Astrocyte (in vitro differentiated cells and primary cell): ENCODE results near the gene PKP4. TPM values are rescaled to one million over a fixed set of nuclear protein-coding genes. Genes with fewer than 3 reads are reported as not detected.

ENCODE experiments used
- DNase-seq: peaks from one replicate; pipeline ENCODE4 v3.0.0-alpha.2; 2010; ENCODE audit warnings: low read depth
- FAIRE-seq: peaks from 2 replicates; lab custom pipeline; 2011; peaks lifted over from hg19 to GRCh38; lab: Jason Lieb, UNC
- H2AFZ ChIP-seq: 2 replicates; pipeline ENCODE4 v1.6.0; 2012; ENCODE audit warnings: low read depth, low read length, inconsistent platforms
- H3K27ac ChIP-seq: 2 replicates; pipeline ENCODE4 v1.5.1; 2011; ENCODE audit warnings: low read depth, low read length, inconsistent platforms
- H3K27me3 ChIP-seq: 2 replicates; pipeline ENCODE4 v1.6.0; 2011; ENCODE audit warnings: low read length, inconsistent platforms; ENCODE audit not compliant: insufficient read depth
- H3K36me3 ChIP-seq: 2 replicates; pipeline ENCODE4 v1.5.1; 2011; ENCODE audit warnings: low read length, inconsistent platforms; ENCODE audit not compliant: insufficient read depth
- H3K4me1 ChIP-seq: 2 replicates; pipeline ENCODE4 v1.5.1; 2011; ENCODE audit warnings: low read length, inconsistent platforms; ENCODE audit not compliant: insufficient read depth
- H3K4me2 ChIP-seq: 2 replicates; pipeline ENCODE4 v1.6.0; 2012; ENCODE audit warnings: low read length, inconsistent platforms
- H3K4me3 ChIP-seq: 2 replicates; pipeline ENCODE4 v1.5.1; 2011; ENCODE audit warnings: low read depth, mild to moderate bottlenecking, low read length, inconsistent platforms; ENCODE audit not compliant: insufficient read depth
- H3K79me2 ChIP-seq: 2 replicates; pipeline ENCODE4 v1.6.0; 2012; ENCODE audit warnings: mild to moderate bottlenecking, low read length, inconsistent platforms; ENCODE audit not compliant: insufficient read depth
- H3K9ac ChIP-seq: 2 replicates; pipeline ENCODE4 v1.6.0; 2012; ENCODE audit warnings: mild to moderate bottlenecking, low read length, inconsistent platforms
- H3K9me3 ChIP-seq: 2 replicates; pipeline ENCODE4 v1.5.1; 2012; ENCODE audit warnings: low read depth, mild to moderate bottlenecking, low read length, inconsistent platforms; ENCODE audit not compliant: insufficient read depth
- H4K20me1 ChIP-seq: 2 replicates; pipeline ENCODE4 v1.6.0; 2012; ENCODE audit warnings: low read length, inconsistent platforms; ENCODE audit not compliant: insufficient read depth
- H3K27ac Mint-ChIP-seq: one replicate; pipeline ENCODE4 v1.8.0; 2021; ENCODE audit warnings: mild to moderate bottlenecking, mixed read lengths; ENCODE audit not compliant: unreplicated experiment
- H3K27me3 Mint-ChIP-seq: one replicate; pipeline ENCODE4 v1.8.0; 2021; ENCODE audit warnings: low read depth, mixed read lengths; ENCODE audit not compliant: unreplicated experiment
- H3K36me3 Mint-ChIP-seq: one replicate; pipeline ENCODE4 v1.8.0; 2021; ENCODE audit warnings: low read depth, mixed read lengths; ENCODE audit not compliant: unreplicated experiment
- H3K4me1 Mint-ChIP-seq: one replicate; pipeline ENCODE4 v1.8.0; 2021; ENCODE audit warnings: low read depth, mixed read lengths; ENCODE audit not compliant: unreplicated experiment
- H3K4me3 Mint-ChIP-seq: one replicate; pipeline ENCODE4 v1.8.0; 2021; ENCODE audit warnings: mild to moderate bottlenecking, moderate library complexity, mixed read lengths; ENCODE audit not compliant: unreplicated experiment
- H3K9me3 Mint-ChIP-seq: one replicate; pipeline ENCODE4 v1.8.0; 2021; ENCODE audit warnings: mild to moderate bottlenecking, mixed read lengths; ENCODE audit not compliant: unreplicated experiment
- CTCF ChIP-seq: IDR thresholded peaks from 2 replicates; pipeline ENCODE4 v1.5.1; 2011; ENCODE audit warnings: low read depth, mild to moderate bottlenecking, inconsistent platforms, low read length, moderate library complexity; ENCODE audit not compliant: insufficient read depth
- EZH2 ChIP-seq: IDR thresholded peaks from 2 replicates; pipeline ENCODE4 v1.6.1; 2012; ENCODE audit warnings: mild to moderate bottlenecking, low read length, inconsistent platforms; ENCODE audit not compliant: insufficient read depth
- total RNA-seq: library from RNA; stranded (reverse); gene quantifications from 2 replicates; pipeline ENCODE4 v1.2.1, GENCODE V29; 2021

Gene PKP4
- total RNA-seq, 1 donor from 2014 or later = 38.4 TPM

- no peak overlapping the region for H3K27ac Mint-ChIP-seq
- H3K36me3 Mint-ChIP-seq = no peaks in the 10 kb centered on the region
- H3K4me3 ChIP-seq = no peak overlapping the region
- H2AFZ ChIP-seq = no peak overlapping the region
- FAIRE-seq (no peak), DNase-seq (no peak)
- H3K4me2 ChIP-seq = no peak overlapping the region
- no peaks in the 10 kb centered on the region for H3K4me1 ChIP-seq
- H4K20me1 ChIP-seq = no peaks in the 10 kb centered on the region
- no peak overlapping the region for H3K4me3 Mint-ChIP-seq
- peaks cover 3% of the 10 kb centered on the region for H3K9me3 Mint-ChIP-seq
- H3K9ac ChIP-seq = no peak overlapping the region
- peaks cover 7% of the 10 kb centered on the region for H3K4me1 Mint-ChIP-seq
- no peaks in the 10 kb centered on the region for H3K79me2 ChIP-seq
- no peak overlapping the region for H3K27ac ChIP-seq
- no peak for TF ChIP-seq CTCF
- TF ChIP-seq EZH2 = no peak
- no peaks in the 10 kb centered on the region for H3K9me3 ChIP-seq
- H3K27me3 Mint-ChIP-seq = no peaks in the 10 kb centered on the region
- no peaks in the 10 kb centered on the region for H3K36me3 ChIP-seq
- H3K27me3 ChIP-seq = peaks cover 3% of the 10 kb centered on the region
Observed at GRCh38 chr2:158717366-158718195, 260.8 kb downstream of the PKP4 start.

- Histone ChIP-seq H3K79me2 (no peaks in the 10 kb centered on the region), H3K9me3 (no peaks in the 10 kb centered on the region), H3K27ac (no peak overlapping the region), H3K4me1 (no peaks in the 10 kb centered on the region), H3K36me3 (no peaks in the 10 kb centered on the region), H2AFZ (no peak overlapping the region), H3K9ac (no peak overlapping the region), H3K4me2 (no peak overlapping the region), H3K27me3 (peaks cover 3% of the 10 kb centered on the region), H3K4me3 (no peak overlapping the region), H4K20me1 (no peaks in the 10 kb centered on the region)
- no peak overlapping the region for H3K4me3 Mint-ChIP-seq
- FAIRE-seq = no peak
- no peaks in the 10 kb centered on the region for H3K27me3 Mint-ChIP-seq
- no peaks in the 10 kb centered on the region for H3K36me3 Mint-ChIP-seq
- peaks cover under 1% of the 10 kb centered on the region for H3K9me3 Mint-ChIP-seq
- TF ChIP-seq EZH2 (no peak), CTCF (no peak)
- no peak for DNase-seq
- H3K4me1 Mint-ChIP-seq = peaks cover 7% of the 10 kb centered on the region
- no peak overlapping the region for H3K27ac Mint-ChIP-seq
Observed at GRCh38 chr2:158718196-158718585, 261.4 kb downstream of the PKP4 start.

- H3K36me3 Mint-ChIP-seq = peaks cover 2% of the 10 kb centered on the region
- no peak for DNase-seq
- TF ChIP-seq CTCF (no peak), EZH2 (no peak)
- Histone ChIP-seq H3K79me2 (no peaks in the 10 kb centered on the region), H3K36me3 (no peaks in the 10 kb centered on the region), H3K27ac (no peak overlapping the region), H3K9ac (no peak overlapping the region), H3K4me1 (no peaks in the 10 kb centered on the region), H4K20me1 (no peaks in the 10 kb centered on the region), H3K4me3 (no peak overlapping the region), H2AFZ (no peak overlapping the region), H3K9me3 (no peaks in the 10 kb centered on the region), H3K27me3 (peaks cover 3% of the 10 kb centered on the region), H3K4me2 (no peak overlapping the region)
- H3K27me3 Mint-ChIP-seq = peaks cover 2% of the 10 kb centered on the region
- no peak for FAIRE-seq
- peaks cover 11% of the 10 kb centered on the region for H3K4me1 Mint-ChIP-seq
- no peaks in the 10 kb centered on the region for H3K9me3 Mint-ChIP-seq
- H3K27ac Mint-ChIP-seq = no peak overlapping the region
- no peak overlapping the region for H3K4me3 Mint-ChIP-seq
Observed at GRCh38 chr2:158718851-158719250, 262.1 kb downstream of the PKP4 start.
